Measurements from ENCODE around the gene SESTD1.

- TF ChIP-seq CTCF (IDR thresholded peaks at IDR 0.05; ENCODE audit: poor library complexity, severe bottlenecking), result no peak
- no peak for TF ChIP-seq EZH2 (IDR thresholded peaks at IDR 0.05; ENCODE audit: borderline replicate concordance, insufficient read depth, low read length, poor library complexity, severe bottlenecking)
- TF ChIP-seq EP300 (conservative IDR thresholded peaks at IDR 0.05; ENCODE audit: poor library complexity, severe bottlenecking), result no peak
Measured at GRCh38 chr2:179237209-179237946, 27.3 kb downstream of the SESTD1 start.

All from neural cell (in vitro differentiated cells).